WTC11 (cell line): Measurements from ENCODE around the gene XRCC5. TPM values are rescaled to one million over a fixed set of nuclear protein-coding genes. Genes with fewer than 3 reads are reported as not detected.

Experiments used
- ATAC-seq: fragments of 200-7000 bp; cut with Tn5 transposase; 2 replicates; pipeline ENCODE4 v1.10.0; 2021; ENCODE audit warnings: mild to moderate bottlenecking, moderate library complexity
- CTCF ChIA-PET: fragments of 300-600 bp; sonication (Branson Sonifier 250); formaldehyde crosslinking; loops from one replicate; lab custom pipeline; 2021; ENCODE audit warnings: antibody characterized with exemption; lab: Charles Lee
- POLR2A ChIA-PET: fragments of 350-600 bp; sonication (Branson Sonifier 250); formaldehyde crosslinking; loops from one replicate; lab custom pipeline; 2021; ENCODE audit warnings: antibody characterized with exemption; lab: Charles Lee
- DNase-seq: peaks from one replicate; pipeline ENCODE4 v3.0.0; 2021; ENCODE audit warnings: low spot score
- H3K27ac Mint-ChIP-seq: 2 replicates; pipeline ENCODE4 v1.8.0; 2021; ENCODE audit warnings: mixed read lengths
- H3K27me3 Mint-ChIP-seq: 2 replicates; pipeline ENCODE4 v1.8.0; 2021; ENCODE audit warnings: low read depth, mild to moderate bottlenecking, moderate library complexity, mixed read lengths
- H3K36me3 Mint-ChIP-seq: 2 replicates; pipeline ENCODE4 v1.8.0; 2021; ENCODE audit warnings: mixed read lengths
- H3K4me1 Mint-ChIP-seq: 2 replicates; pipeline ENCODE4 v1.8.0; 2022; ENCODE audit warnings: mixed read lengths
- H3K4me3 Mint-ChIP-seq: 2 replicates; pipeline ENCODE4 v1.8.0; 2021; ENCODE audit warnings: mild to moderate bottlenecking, moderate library complexity, mixed read lengths
- H3K9me3 Mint-ChIP-seq: 2 replicates; pipeline ENCODE4 v1.8.0; 2021; ENCODE audit warnings: mixed read lengths
- ARID4B ChIP-seq: sonication (generic); formaldehyde crosslinking; IDR thresholded peaks from 2 replicates; pipeline ENCODE4 v1.8.0; 2023; ENCODE audit warnings: missing genetic modification reagents, mild to moderate bottlenecking, borderline replicate concordance
- CREM ChIP-seq: sonication (generic); formaldehyde crosslinking; IDR thresholded peaks from 2 replicates; pipeline ENCODE4 v1.8.1; 2022; ENCODE audit warnings: mild to moderate bottlenecking, missing genetic modification reagents, moderate library complexity
- E2F4 ChIP-seq: sonication (generic); formaldehyde crosslinking; IDR thresholded peaks from 2 replicates; pipeline ENCODE4 v1.8.1; 2022; ENCODE audit warnings: low read depth, mild to moderate bottlenecking, moderate library complexity, missing genetic modification reagents, borderline replicate concordance
- E2F5 ChIP-seq: sonication (generic); formaldehyde crosslinking; IDR thresholded peaks from 2 replicates; pipeline ENCODE4 v1.8.1; 2022; ENCODE audit warnings: mild to moderate bottlenecking, moderate library complexity, missing genetic modification reagents
- ESRRA ChIP-seq: sonication (generic); formaldehyde crosslinking; IDR thresholded peaks from 2 replicates; pipeline ENCODE4 v1.8.1; 2022; ENCODE audit warnings: mild to moderate bottlenecking, missing genetic modification reagents, borderline replicate concordance
- FOXK1 ChIP-seq: sonication (generic); formaldehyde crosslinking; IDR thresholded peaks from 2 replicates; pipeline ENCODE4 v1.8.0; 2022; ENCODE audit warnings: mild to moderate bottlenecking, moderate library complexity, missing genetic modification reagents
- GABPB1 ChIP-seq: sonication (generic); formaldehyde crosslinking; IDR thresholded peaks from 2 replicates; pipeline ENCODE4 v1.8.1; 2023; ENCODE audit warnings: mild to moderate bottlenecking, missing genetic modification reagents
- GRHL2 ChIP-seq: fragments of 250-450 bp; sonication (Bioruptor Pico); IDR thresholded peaks from 2 replicates; pipeline ENCODE4 v1.8.0; 2022; ENCODE audit warnings: mild to moderate bottlenecking, moderate library complexity; ENCODE audit not compliant: insufficient replicate concordance, severe bottlenecking
- JAZF1 ChIP-seq: fragments of 250-450 bp; sonication (Bioruptor Pico); IDR thresholded peaks from 2 replicates; pipeline ENCODE4 v1.9.0; 2021; ENCODE audit warnings: moderate library complexity, mild to moderate bottlenecking, inconsistent platforms
- NFATC4 ChIP-seq: fragments of 250-450 bp; sonication (Bioruptor Pico); IDR thresholded peaks from 2 replicates; pipeline ENCODE4 v1.9.0; 2021; ENCODE audit warnings: mild to moderate bottlenecking
- RELA ChIP-seq: sonication (generic); formaldehyde crosslinking; IDR thresholded peaks from 2 replicates; pipeline ENCODE4 v1.8.1; 2022; ENCODE audit warnings: missing genetic modification reagents, mild to moderate bottlenecking, borderline replicate concordance
- SOX15 ChIP-seq: fragments of 250-450 bp; sonication (Bioruptor Pico); IDR thresholded peaks from 2 replicates; pipeline ENCODE4 v1.9.0; 2021; ENCODE audit warnings: mild to moderate bottlenecking
- TCF7 ChIP-seq: sonication (generic); formaldehyde crosslinking; IDR thresholded peaks from 2 replicates; pipeline ENCODE4 v1.8.0; 2022; ENCODE audit warnings: mild to moderate bottlenecking, low read depth, missing genetic modification reagents, moderate library complexity
- TEAD1 ChIP-seq: sonication (generic); formaldehyde crosslinking; IDR thresholded peaks from 2 replicates; pipeline ENCODE4 v1.8.0; 2022; ENCODE audit warnings: mild to moderate bottlenecking, missing genetic modification reagents
- ZBTB43 ChIP-seq: sonication (generic); formaldehyde crosslinking; IDR thresholded peaks from 2 replicates; pipeline ENCODE4 v1.8.1; 2023; ENCODE audit warnings: mild to moderate bottlenecking, missing genetic modification reagents
- ZNF281 ChIP-seq: sonication (generic); formaldehyde crosslinking; IDR thresholded peaks from 2 replicates; pipeline ENCODE4 v1.8.0; 2023; ENCODE audit warnings: mild to moderate bottlenecking, missing genetic modification reagents
- ZNF317 ChIP-seq: sonication (generic); formaldehyde crosslinking; IDR thresholded peaks from 2 replicates; pipeline ENCODE4 v1.8.1; 2023; ENCODE audit warnings: low read depth, mild to moderate bottlenecking, moderate library complexity, missing genetic modification reagents, borderline replicate concordance
- ZNF671 ChIP-seq: fragments of 250-450 bp; sonication (Bioruptor Pico); IDR thresholded peaks from 2 replicates; pipeline ENCODE4 v1.8.0; 2021; ENCODE audit warnings: mild to moderate bottlenecking
- ZSCAN18 ChIP-seq: fragments of 250-450 bp; sonication (Bioruptor Pico); IDR thresholded peaks from 2 replicates; pipeline ENCODE4 v2.1.2; 2022; ENCODE audit warnings: mild to moderate bottlenecking, moderate library complexity
- total RNA-seq: library from RNA; stranded (reverse); gene quantifications from 3 replicates; pipeline ENCODE4 v1.2.3, GENCODE V29; 2021

XRCC5 gene
- total RNA-seq, 1 experiment from 2014 or later: 522 TPM

GRCh38 chr2:216098421-216099334 is 10.5 kb upstream of the XRCC5 start:
- no peak overlapping the region for H3K4me3 Mint-ChIP-seq
- H3K27ac Mint-ChIP-seq: no peak overlapping the region
- DNase-seq (no peak), ATAC-seq (no peak)
- ChIA-PET CTCF (no interaction called here), POLR2A (no interaction called here)
- no peaks in the 10 kb centered on the region for H3K36me3 Mint-ChIP-seq
- no peak for TF ChIP-seq FOXK1 (CRISPR knock-in tag)
- TF ChIP-seq TCF7 (CRISPR knock-in tag): no peak
- TF ChIP-seq ZSCAN18 (CRISPR knock-in tag): no peak
- no peaks in the 10 kb centered on the region for H3K4me1 Mint-ChIP-seq
- H3K27me3 Mint-ChIP-seq: no peaks in the 10 kb centered on the region
- no peaks in the 10 kb centered on the region for H3K9me3 Mint-ChIP-seq

- Mint-ChIP-seq H3K4me1 (no peaks in the 10 kb centered on the region), H3K9me3 (no peaks in the 10 kb centered on the region), H3K4me3 (no peak overlapping the region), H3K36me3 (no peaks in the 10 kb centered on the region), H3K27ac (no peak overlapping the region), H3K27me3 (no peaks in the 10 kb centered on the region)
- no peak for TF ChIP-seq NFATC4 (CRISPR knock-in tag)
- ChIA-PET POLR2A (no interaction called here), CTCF (interaction anchor here (1.4 kb wide), 1 partner anchor 13 kb away, joined by 3 read pairs; no protein-coding TSS in a partner anchor)
- DNase-seq (no peak), ATAC-seq (no peak)
Measured at GRCh38 chr2:216101109-216101508, 8.0 kb upstream of the XRCC5 start.

GRCh38 chr2:216103213-216103612 is 5.9 kb upstream of the XRCC5 start:
- ATAC-seq: no peak
- ChIA-PET POLR2A (no interaction called here), CTCF (no interaction called here)
- DNase-seq: no peak
- Mint-ChIP-seq H3K4me3 (no peak overlapping the region), H3K9me3 (no peaks in the 10 kb centered on the region), H3K27me3 (no peaks in the 10 kb centered on the region; the same call in 1 of the 2 replicates), H3K36me3 (no peaks in the 10 kb centered on the region), H3K4me1 (peaks cover 8% of the 10 kb centered on the region), H3K27ac (no peak overlapping the region)
- TF ChIP-seq GRHL2 (CRISPR knock-in tag) (no peak), E2F4 (CRISPR knock-in tag) (no peak), JAZF1 (CRISPR knock-in tag) (no peak), ZNF281 (no peak), GABPB1 (no peak), ZNF671 (CRISPR knock-in tag) (no peak), RELA (CRISPR knock-in tag) (no peak), ZNF317 (no peak), ESRRA (CRISPR knock-in tag) (no peak), SOX15 (CRISPR knock-in tag) (no peak), ARID4B (CRISPR knock-in tag) (no peak), CREM (CRISPR knock-in tag) (no peak), ZBTB43 (CRISPR knock-in tag) (no peak), E2F5 (CRISPR knock-in tag) (no peak), TEAD1 (CRISPR knock-in tag) (no peak)
